Hepatocyte (in vitro differentiated cells): Measurements from ENCODE around the gene TAAR9.

Experiments
- EZH2phosphoT487 ChIP-seq: fragments of 200-600 bp; sonication (generic); IDR thresholded peaks from one replicate; pipeline ENCODE4 v1.6.1; 2018; ENCODE audit warnings: antibody characterized with exemption, mild to moderate bottlenecking, low read depth, moderate library complexity; ENCODE audit not compliant: unreplicated experiment, severe bottlenecking
- TF ChIP-seq, protein P1 (sequence below): fragments of 200-600 bp; sonication (generic); IDR thresholded peaks from 2 replicates; pipeline ENCODE4 v1.5.1; 2016; ENCODE audit warnings: antibody characterized with exemption, mild to moderate bottlenecking; ENCODE audit not compliant: poor library complexity

DNA sequence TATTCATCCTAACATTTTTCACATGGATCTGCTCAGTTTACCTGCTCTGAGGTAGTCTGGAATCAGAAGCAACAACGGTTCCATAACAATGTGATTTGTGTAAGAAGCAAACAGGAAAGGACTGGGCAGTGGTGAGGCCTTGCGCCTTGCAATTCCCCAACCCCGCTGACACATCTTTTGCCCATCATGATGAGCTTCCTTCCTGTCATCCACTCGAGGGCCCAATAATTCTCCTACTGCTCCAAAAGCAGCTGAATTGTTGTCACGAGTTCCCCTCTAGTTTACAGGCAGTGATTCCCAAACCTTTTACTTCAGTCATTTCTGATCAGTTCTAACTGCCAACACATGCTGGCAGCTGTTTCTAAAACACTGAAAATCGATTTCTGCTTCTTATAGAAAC, 48.1 kb upstream of the TAAR9 start:
- TF ChIP-seq, protein P1, sequence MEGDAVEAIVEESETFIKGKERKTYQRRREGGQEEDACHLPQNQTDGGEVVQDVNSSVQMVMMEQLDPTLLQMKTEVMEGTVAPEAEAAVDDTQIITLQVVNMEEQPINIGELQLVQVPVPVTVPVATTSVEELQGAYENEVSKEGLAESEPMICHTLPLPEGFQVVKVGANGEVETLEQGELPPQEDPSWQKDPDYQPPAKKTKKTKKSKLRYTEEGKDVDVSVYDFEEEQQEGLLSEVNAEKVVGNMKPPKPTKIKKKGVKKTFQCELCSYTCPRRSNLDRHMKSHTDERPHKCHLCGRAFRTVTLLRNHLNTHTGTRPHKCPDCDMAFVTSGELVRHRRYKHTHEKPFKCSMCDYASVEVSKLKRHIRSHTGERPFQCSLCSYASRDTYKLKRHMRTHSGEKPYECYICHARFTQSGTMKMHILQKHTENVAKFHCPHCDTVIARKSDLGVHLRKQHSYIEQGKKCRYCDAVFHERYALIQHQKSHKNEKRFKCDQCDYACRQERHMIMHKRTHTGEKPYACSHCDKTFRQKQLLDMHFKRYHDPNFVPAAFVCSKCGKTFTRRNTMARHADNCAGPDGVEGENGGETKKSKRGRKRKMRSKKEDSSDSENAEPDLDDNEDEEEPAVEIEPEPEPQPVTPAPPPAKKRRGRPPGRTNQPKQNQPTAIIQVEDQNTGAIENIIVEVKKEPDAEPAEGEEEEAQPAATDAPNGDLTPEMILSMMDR, result no peak
- TF ChIP-seq EZH2phosphoT487, result no peak
